ENCODE results near the gene CPZ.

- no peak for TF ChIP-seq CTCF (IDR thresholded peaks at IDR 0.05)
- TF ChIP-seq POLR2A (IDR thresholded peaks at IDR 0.05) = no peak
Observed at GRCh38 chr4:8648296-8648695, 55.7 kb downstream of the CPZ start.

Measured in heart left ventricle (tissue), 13 donors.